GM12891 (cell line): ENCODE data around the gene IL1RL2.

Experiments used
- DNase-seq: peaks from one replicate; pipeline ENCODE4 v3.0.0; 2011; ENCODE audit warnings: low spot score; ENCODE audit not compliant: insufficient read length
- FAIRE-seq: peaks from 2 replicates; lab custom pipeline; 2011; peaks lifted over from hg19 to GRCh38; lab: Jason Lieb, UNC
- PAX5 ChIP-seq: IDR thresholded peaks from 2 replicates; pipeline ENCODE4 v1.6.1; 2011; ENCODE audit warnings: low read length, moderate library complexity, mild to moderate bottlenecking; ENCODE audit not compliant: insufficient read depth, severe bottlenecking
- POLR2A ChIP-seq: IDR thresholded peaks from 2 replicates; pipeline ENCODE4 v1.6.1; 2011; ENCODE audit warnings: low read depth, low read length, control low read depth
- POLR2AphosphoS5 ChIP-seq: IDR thresholded peaks from 2 replicates; pipeline ENCODE4 v1.6.1; 2011; ENCODE audit warnings: low read depth, low read length, control low read depth
- POU2F2 ChIP-seq: IDR thresholded peaks from 2 replicates; pipeline ENCODE4 v1.6.1; 2011; ENCODE audit warnings: low read depth, mild to moderate bottlenecking, control low read depth, low read length, moderate library complexity
- SPI1 ChIP-seq: IDR thresholded peaks from 2 replicates; pipeline ENCODE4 v1.6.1; 2011; ENCODE audit warnings: low read depth, low read length, control low read depth
- TAF1 ChIP-seq: IDR thresholded peaks from 2 replicates; pipeline ENCODE4 v1.6.1; 2011; ENCODE audit warnings: low read depth, low read length, control low read depth

IL1RL2 gene

DNA sequence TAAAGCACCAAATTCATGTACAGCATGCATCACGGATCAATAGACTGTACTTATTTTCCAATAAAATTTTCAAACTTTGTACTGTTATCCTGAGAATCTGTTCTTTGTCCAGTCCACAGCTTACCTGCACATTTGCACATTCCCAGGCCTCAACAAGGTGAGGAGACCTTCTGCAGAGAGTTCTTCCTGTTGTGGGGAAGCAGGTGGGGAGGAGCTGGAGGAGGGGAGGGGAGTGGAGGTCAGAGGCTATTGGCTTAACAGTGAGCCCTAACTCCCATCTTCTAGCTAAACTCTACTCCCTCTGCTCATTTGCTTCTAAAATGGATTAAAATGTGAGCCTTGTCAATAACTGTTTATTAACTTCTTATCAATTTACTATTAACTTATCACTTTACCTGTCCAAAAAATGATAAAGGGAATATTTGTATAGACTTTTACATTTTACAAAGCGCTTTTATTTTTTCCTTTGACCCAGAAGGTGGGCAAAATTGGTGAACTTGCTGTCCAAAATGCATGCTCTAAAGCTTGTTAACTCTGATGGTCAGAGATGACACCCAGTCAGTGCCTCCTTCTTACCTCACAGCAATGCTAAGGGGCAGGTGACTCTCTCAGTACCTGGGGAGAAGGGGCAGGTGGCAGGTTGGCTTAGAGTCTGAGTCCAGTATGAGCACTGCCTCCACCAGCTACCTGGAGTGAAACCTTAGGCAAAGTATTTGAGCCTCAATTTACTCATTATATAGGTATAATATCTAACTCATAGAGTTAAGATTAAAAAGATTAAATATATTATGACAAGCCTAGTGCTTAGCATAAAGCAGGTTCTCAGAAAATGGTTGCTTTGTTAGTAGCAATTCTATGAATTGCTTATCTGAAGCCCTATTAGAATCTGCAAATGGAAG, 6.8 kb upstream of the IL1RL2 start:
- TF ChIP-seq POLR2AphosphoS5 (no peak), SPI1 (no peak), POU2F2 (no peak), PAX5 (no peak), TAF1 (no peak), POLR2A (no peak)
- DNase-seq (no peak), FAIRE-seq (no peak)

GRCh38 chr2:102180687-102180999, 6.2 kb upstream of the IL1RL2 start:
- TF ChIP-seq SPI1 (no peak), POLR2A (no peak), POLR2AphosphoS5 (no peak), TAF1 (no peak), POU2F2 (no peak)
- FAIRE-seq: no peak

DNA sequence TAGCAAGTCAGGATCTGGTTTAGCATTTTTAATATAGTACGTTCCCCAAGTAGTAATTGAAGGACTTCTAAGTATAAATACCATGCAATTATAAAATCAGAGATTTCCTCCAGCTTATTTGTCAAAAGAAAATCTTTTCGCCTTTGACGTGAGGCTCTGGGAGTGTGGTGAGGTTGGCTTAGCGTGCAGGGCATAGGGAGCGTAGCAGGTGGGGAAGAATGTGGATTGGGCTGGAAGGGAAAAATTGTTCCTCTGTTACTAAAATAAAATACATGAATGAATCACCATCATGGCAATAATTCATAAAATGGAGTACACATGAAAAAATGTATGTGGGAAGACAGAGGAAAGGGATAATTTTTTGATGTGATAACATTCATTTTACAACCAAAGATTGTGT, 5.4 kb upstream of the IL1RL2 start:
- TF ChIP-seq SPI1 (no peak), POLR2A (no peak), POU2F2 (no peak), POLR2AphosphoS5 (no peak), PAX5 (no peak), TAF1 (no peak)
- DNase-seq (no peak), FAIRE-seq (no peak)

More at GRCh38 chr2:102180687-102180999, 6.2 kb upstream of the IL1RL2 start:
- no peak for DNase-seq

DNA sequence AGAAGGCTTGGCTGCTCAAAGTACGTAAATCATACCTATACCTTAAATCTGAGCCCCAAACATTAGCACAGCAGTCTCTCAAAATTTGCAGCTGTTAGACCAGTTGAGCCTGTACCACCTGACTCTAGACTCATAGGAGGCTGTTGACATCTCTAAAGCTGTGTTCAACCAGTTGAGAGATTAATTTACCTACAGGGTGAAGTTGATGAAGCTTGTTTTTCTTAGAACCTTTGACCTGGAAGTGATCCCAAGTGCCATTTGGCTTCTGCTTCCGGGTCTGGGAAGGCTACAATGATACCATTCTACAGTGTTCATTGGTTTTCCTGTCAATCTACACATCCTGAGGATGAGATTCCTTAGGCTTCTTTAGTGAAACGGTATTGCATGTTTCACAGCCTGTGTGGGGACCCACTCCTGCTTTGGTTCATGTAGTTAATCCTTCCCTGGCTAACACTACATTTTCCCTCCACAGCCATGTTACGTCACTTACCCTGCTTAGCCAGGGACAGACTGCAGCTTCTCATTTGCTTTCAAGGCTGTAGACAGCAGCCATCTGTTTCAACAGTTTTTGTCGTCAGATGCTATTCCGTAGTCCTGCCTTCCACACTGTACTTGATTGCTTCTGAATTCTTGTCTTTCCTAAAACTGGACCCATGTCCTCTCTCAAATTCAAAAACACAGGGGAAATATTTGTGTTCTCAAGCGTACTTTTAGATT, 4.7 kb upstream of the IL1RL2 start:
- DNase-seq: no peak
- TF ChIP-seq SPI1: no peak
- no peak for TF ChIP-seq POU2F2
- no peak for TF ChIP-seq POLR2A
- no peak for TF ChIP-seq TAF1
- no peak for TF ChIP-seq POLR2AphosphoS5
- TF ChIP-seq PAX5: no peak
- FAIRE-seq: no peak

- TF ChIP-seq SPI1 (no peak), POLR2AphosphoS5 (no peak), TAF1 (no peak), PAX5 (no peak), POU2F2 (no peak), POLR2A (no peak)
- FAIRE-seq: no peak
- DNase-seq: no peak
These were observed 2.8 kb upstream of the IL1RL2 start for GRCh38 chr2:102184018-102184417.

GRCh38 chr2:102184568-102184967, 2.3 kb upstream of the IL1RL2 start:
- no peak for DNase-seq
- TF ChIP-seq PAX5 (no peak), POU2F2 (no peak)
- FAIRE-seq: no peak

DNA sequence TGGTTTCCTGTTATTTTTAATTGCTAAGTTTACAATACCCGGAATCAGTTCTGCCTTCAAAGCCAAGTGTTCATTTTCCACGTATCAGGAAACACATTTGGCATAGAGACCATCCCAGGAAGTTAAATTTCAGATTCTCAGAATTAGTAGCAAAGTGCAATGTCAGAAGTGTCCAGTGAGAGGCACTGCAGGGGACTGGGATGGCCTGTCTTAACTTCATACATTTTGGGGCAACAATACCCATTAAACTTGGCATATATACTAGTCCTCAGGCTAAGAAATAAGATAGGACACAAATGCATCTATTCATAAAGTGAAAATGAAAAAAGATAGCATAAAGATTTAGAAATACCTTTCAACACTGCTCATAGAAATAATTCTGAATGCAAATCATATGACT, 1.5 kb upstream of the IL1RL2 start:
- DNase-seq (no peak), FAIRE-seq (no peak)
- no peak for TF ChIP-seq POLR2AphosphoS5
- TF ChIP-seq PAX5: no peak
- TF ChIP-seq POLR2A: no peak
- TF ChIP-seq TAF1: no peak
- TF ChIP-seq POU2F2: no peak
- no peak for TF ChIP-seq SPI1

- TF ChIP-seq SPI1 (no peak), POLR2AphosphoS5 (no peak)
- DNase-seq (no peak), FAIRE-seq (no peak)
These were observed 800 bp downstream of the IL1RL2 start for GRCh38 chr2:102187496-102188150.

- DNase-seq (no peak), FAIRE-seq (no peak)
- TF ChIP-seq SPI1 (no peak), POLR2A (no peak)
These were observed 3.7 kb downstream of the IL1RL2 start for GRCh38 chr2:102190430-102191107.
